ENCODE results near the gene ACVR2B.

GRCh38 chr3:38458796-38459498, 5.3 kb downstream of the ACVR2B start:
- TF ChIP-seq CTCF (IDR thresholded peaks at IDR 0.05), result no peak
- no peak for TF ChIP-seq POLR2A (IDR thresholded peaks at IDR 0.05)

Data from stomach (tissue), 4 donors.